ENCODE results near the gene AFMID.
"Not testable (repeated sequence)": the region's sequence is repeated elsewhere in the genome, so short reads cannot be mapped to it uniquely, and the experiment has no call there.

- TF ChIP-seq CTCF (conservative IDR thresholded peaks at IDR 0.05); EZH2 (IDR thresholded peaks at IDR 0.05; ENCODE audit: low read depth): not testable (repeated sequence)
Observed at GRCh38 chr17:78139861-78140168, 47.3 kb upstream of the AFMID start.
